ENCODE results near the gene STAC2. TPM values are rescaled to one million over a fixed set of nuclear protein-coding genes. Genes with fewer than 3 reads are reported as not detected.
A peak's percentile ranks its signal among the peaks of the same experiment; 100 is the strongest.

Gene STAC2
- total RNA-seq, 2 donors from 2014 or later, result not detected

DNA sequence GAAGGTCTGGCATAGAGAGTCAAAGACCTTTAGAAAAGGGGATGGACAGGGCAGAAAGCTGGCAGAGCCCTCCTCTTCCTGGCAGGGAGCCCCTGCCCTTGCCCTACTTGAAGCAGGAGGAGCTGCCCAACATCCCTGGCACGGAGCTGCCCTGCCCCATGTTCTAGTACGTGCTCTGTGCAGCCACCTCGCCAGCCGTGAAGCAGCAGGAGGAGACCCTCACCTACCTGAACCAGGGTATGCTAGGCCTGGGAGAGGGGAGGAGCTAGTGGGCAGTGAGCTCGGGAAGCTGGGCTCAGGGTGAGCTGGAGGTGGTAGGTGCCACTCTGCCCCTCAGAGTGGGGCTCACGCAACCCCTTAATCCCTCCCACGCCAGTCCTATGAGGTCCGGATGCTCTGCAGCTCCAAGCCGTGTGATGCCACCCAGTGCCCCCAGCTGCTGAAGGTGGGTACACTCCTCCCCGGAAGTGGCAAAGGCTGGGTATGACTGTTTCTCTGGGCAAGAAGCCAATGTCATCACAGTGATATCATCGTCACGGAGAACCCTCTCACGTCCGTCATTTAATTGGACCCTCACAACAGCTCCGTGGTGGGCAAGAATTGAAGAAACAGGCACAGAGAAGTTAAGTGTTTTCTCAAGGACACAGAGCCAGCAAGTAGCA lies 12.7 kb upstream of the STAC2 start:
- ATAC-seq, result no peak
- WGBS, 2 donors, result 24 to 33% methylated on average over 10 to 15 of the region's 15 CpGs
- H3K27me3 ChIP-seq, result peaks cover 0 to 4% of the 10 kb centered on the region in 2 donors

DNA sequence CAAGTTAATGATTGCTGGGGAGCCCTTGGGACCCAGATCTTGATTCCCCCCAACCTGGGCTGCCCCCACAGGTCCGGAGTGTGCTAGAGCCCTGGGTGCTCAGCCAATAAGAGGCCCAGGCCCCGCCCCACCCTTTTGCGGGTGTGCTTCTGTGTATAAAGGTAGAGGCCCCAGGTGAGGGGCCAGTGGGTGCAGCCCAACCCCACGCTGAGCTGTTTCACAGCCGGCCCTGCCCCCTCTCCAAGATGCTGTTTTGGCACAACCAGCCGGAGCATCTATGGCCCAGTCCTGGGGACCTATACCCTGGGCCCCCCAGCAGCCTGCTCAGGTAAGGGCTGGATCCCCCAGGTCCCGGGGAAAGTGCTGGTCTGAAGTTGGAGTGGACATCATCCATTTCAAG lies 11.8 kb upstream of the STAC2 start:
- 73 to 77% methylated on average over 2 to 7 of the region's 7 CpGs for WGBS, 2 donors
- H3K4me3 ChIP-seq, result no peak overlapping the region
- H3K9me3 ChIP-seq, result no peaks in the 10 kb centered on the region
- no peak overlapping the region for H3K27ac ChIP-seq
- H3K4me1 ChIP-seq, result no peaks in the 10 kb centered on the region
- H3K27me3 ChIP-seq, result peaks cover 0 to 6% of the 10 kb centered on the region in 2 donors
- no peaks in the 10 kb centered on the region for H3K36me3 ChIP-seq (replicated peaks in 1 of 2; ENCODE audit: insufficient read depth in 1 of 2, low read depth in 2 of 2)
- ATAC-seq, result no peak
- no peak for DNase-seq
- intact Hi-C loops (cut with DNase I), result loop anchor here (10.0 kb wide), 3 partner anchors 73 to 253 kb away; partner anchors contain the start of gene ARL5C
- TF ChIP-seq, protein P1, sequence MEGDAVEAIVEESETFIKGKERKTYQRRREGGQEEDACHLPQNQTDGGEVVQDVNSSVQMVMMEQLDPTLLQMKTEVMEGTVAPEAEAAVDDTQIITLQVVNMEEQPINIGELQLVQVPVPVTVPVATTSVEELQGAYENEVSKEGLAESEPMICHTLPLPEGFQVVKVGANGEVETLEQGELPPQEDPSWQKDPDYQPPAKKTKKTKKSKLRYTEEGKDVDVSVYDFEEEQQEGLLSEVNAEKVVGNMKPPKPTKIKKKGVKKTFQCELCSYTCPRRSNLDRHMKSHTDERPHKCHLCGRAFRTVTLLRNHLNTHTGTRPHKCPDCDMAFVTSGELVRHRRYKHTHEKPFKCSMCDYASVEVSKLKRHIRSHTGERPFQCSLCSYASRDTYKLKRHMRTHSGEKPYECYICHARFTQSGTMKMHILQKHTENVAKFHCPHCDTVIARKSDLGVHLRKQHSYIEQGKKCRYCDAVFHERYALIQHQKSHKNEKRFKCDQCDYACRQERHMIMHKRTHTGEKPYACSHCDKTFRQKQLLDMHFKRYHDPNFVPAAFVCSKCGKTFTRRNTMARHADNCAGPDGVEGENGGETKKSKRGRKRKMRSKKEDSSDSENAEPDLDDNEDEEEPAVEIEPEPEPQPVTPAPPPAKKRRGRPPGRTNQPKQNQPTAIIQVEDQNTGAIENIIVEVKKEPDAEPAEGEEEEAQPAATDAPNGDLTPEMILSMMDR (IDR thresholded peaks at IDR 0.05), result no peak
- no peak for TF ChIP-seq POLR2A (IDR thresholded peaks at IDR 0.05)

More for the DNA sequence above, 12.7 kb upstream of the STAC2 start:
- no peaks in the 10 kb centered on the region for H3K9me3 ChIP-seq
- H3K27ac ChIP-seq, result no peak overlapping the region
- intact Hi-C loops (cut with DNase I), result loop anchor here (10.0 kb wide), 3 partner anchors 74 to 254 kb away; partner anchors contain the start of gene ARL5C
- H3K4me1 ChIP-seq, result no peaks in the 10 kb centered on the region
- peak in 3 of 4 donors; percentile 19 to 51 (median 50) for DNase-seq
- H3K4me3 ChIP-seq, result no peak overlapping the region
- TF ChIP-seq, protein P1 (IDR thresholded peaks at IDR 0.05), result no peak
- no peak for TF ChIP-seq POLR2A (IDR thresholded peaks at IDR 0.05)
- no peaks in the 10 kb centered on the region for H3K36me3 ChIP-seq (replicated peaks in 1 of 2; ENCODE audit: insufficient read depth in 1 of 2, low read depth in 2 of 2)

- no peak overlapping the region for H3K4me3 ChIP-seq
- no peaks in the 10 kb centered on the region for H3K9me3 ChIP-seq
- DNase-seq (no peak), ATAC-seq (no peak)
- H3K27me3 ChIP-seq, result peaks cover 0 to 11% of the 10 kb centered on the region in 2 donors
- peaks cover 4% of the 10 kb centered on the region for H3K4me1 ChIP-seq
- no peaks in the 10 kb centered on the region for H3K36me3 ChIP-seq (replicated peaks in 1 of 2; ENCODE audit: insufficient read depth in 1 of 2, low read depth in 2 of 2)
- WGBS, 2 donors, result 69 to 81% methylated on average over 4 to 6 of the region's 6 CpGs
- intact Hi-C loops (cut with DNase I), result loop anchor here (10.0 kb wide), 3 partner anchors 72 to 252 kb away; partner anchors contain the start of gene ARL5C
- TF ChIP-seq POLR2A (IDR thresholded peaks at IDR 0.05), result no peak
- TF ChIP-seq, protein P1 (IDR thresholded peaks at IDR 0.05), result no peak
- no peak overlapping the region for H3K27ac ChIP-seq
Measured at GRCh38 chr17:39236981-39237441, 11.3 kb upstream of the STAC2 start.

DNA sequence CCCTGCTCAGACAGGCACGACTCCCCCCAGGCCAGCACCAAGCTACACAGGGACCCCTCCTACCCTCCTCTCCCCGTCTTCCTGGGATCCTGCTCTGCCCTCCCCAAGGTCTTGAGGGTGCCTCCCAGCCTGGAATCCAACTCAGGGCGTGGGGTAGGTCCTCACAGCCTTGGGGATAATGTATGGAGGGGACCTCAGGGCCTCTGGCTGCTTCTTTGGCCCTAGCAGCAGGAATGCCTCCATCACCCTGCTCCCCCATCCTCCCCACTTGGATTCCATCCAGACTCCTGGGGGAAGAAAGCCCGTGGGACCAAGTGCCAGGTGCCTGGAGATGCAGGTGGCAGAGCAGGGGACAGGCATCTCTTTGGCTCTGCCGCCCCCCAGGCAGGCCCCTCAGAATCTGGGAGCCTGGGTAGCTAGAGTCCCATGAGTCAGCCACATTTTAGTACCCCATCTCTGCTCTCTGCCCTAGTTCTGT lies 10.7 kb upstream of the STAC2 start:
- peaks cover 0 to 12% of the 10 kb centered on the region in 2 donors for H3K27me3 ChIP-seq
- H3K4me1 ChIP-seq, result peaks cover 9% of the 10 kb centered on the region
- H3K4me3 ChIP-seq, result no peak overlapping the region
- DNase-seq, result no peak
- no peak for ATAC-seq
- WGBS, 2 donors, result 47% methylated on average over 5 of the region's 5 CpGs; no CpG with 5 or more reads in 1 of the 2 donors
- H3K9me3 ChIP-seq, result no peaks in the 10 kb centered on the region
- no peaks in the 10 kb centered on the region for H3K36me3 ChIP-seq (replicated peaks in 1 of 2; ENCODE audit: insufficient read depth in 1 of 2, low read depth in 2 of 2)
- TF ChIP-seq, protein P1 (IDR thresholded peaks at IDR 0.05), result no peak
- no peak for TF ChIP-seq POLR2A (IDR thresholded peaks at IDR 0.05)
- H3K27ac ChIP-seq, result no peak overlapping the region
- intact Hi-C loops (cut with DNase I), result loop anchor here (10.0 kb wide), 3 partner anchors 72 to 252 kb away; partner anchors contain the start of gene ARL5C

Data from body of pancreas (tissue), 4 donors.